K562 (cell line): ENCODE measurements around the gene COL16A1. TPM values are rescaled to one million over a fixed set of nuclear protein-coding genes. Genes with fewer than 3 reads are reported as not detected.

Experiments used
- ATAC-seq: fragments of 200-7000 bp; cut with Tn5 transposase; 3 replicates; pipeline ENCODE4 v1.9.1; 2020; ENCODE audit warnings: moderate library complexity
- BruUV-seq: library from RNA; stranded (reverse); fragments of 400-500 nt; replicated peaks from 2 replicates; lab custom pipeline; 2021; lab: Mats Ljungman, UMichigan
- CTCF ChIA-PET: fragments of 300-600 bp; formaldehyde crosslinking; extraction: SDS; loops from one replicate; lab custom pipeline; 2021; ENCODE audit warnings: low intra/inter-chr PET ratio; lab: Yijun Ruan, JAX
- POLR2A ChIA-PET: fragments of 300-600, 350-650 bp; sonication (Branson Sonifier 250); formaldehyde crosslinking; extraction: SDS; loops from one replicate; lab custom pipeline; 2021; ENCODE audit warnings: antibody characterized with exemption, inconsistent platforms; lab: Yijun Ruan, JAX
- DNase-seq, 4 experiments: peaks; one replicate each; pipeline versions ENCODE4 v3.0.0 to v3.0.0-alpha.2; 2011 to 2018; ENCODE audit warnings: low spot score in 3 of 4, mixed read lengths in 3 of 4; ENCODE audit errors: extremely low read depth in 1 of 4
- FAIRE-seq: peaks from 2 replicates; lab custom pipeline; 2011; peaks lifted over from hg19 to GRCh38; lab: Jason Lieb, UNC
- H2AFZ ChIP-seq: 2 replicates; pipeline ENCODE4 v1.6.0; 2011; ENCODE audit warnings: low read depth, low read length, control low read depth, inconsistent platforms
- H3K27ac ChIP-seq: fragments of 200-600 bp; 3 replicates; pipeline ENCODE4 v1.8.0; 2011; ENCODE audit warnings: low read depth, mild to moderate bottlenecking, control low read depth, inconsistent platforms, low read length, moderate library complexity, mixed read lengths; ENCODE audit errors: extremely low read depth
- H3K27me3 ChIP-seq, 2 experiments: fragments of 300-600 bp in 1 of 2; 2 replicates in 1 of 2; 3 replicates in 1 of 2; pipeline versions ENCODE4 v1.6.0 to v1.8.0; 2011; ENCODE audit warnings: inconsistent platforms in 2 of 2, low read length in 2 of 2, mild to moderate bottlenecking in 1 of 2, mixed read lengths in 1 of 2, moderate library complexity in 1 of 2; ENCODE audit not compliant: control insufficient read depth in 2 of 2, insufficient read depth in 2 of 2
- H3K36me3 ChIP-seq: fragments of 300-600 bp; 3 replicates; pipeline ENCODE4 v1.8.0; 2011; ENCODE audit warnings: mild to moderate bottlenecking, low read length, inconsistent platforms; ENCODE audit not compliant: control insufficient read depth, insufficient read depth
- H3K4me1 ChIP-seq, 2 experiments: fragments of 200-600 bp in 1 of 2; replicated peaks in 1 of 2; 2 replicates in 1 of 2; 3 replicates in 1 of 2; pipeline versions ENCODE4 v1.5.1 to v1.8.0; 2011; ENCODE audit warnings: inconsistent platforms in 2 of 2, low read length in 2 of 2, mild to moderate bottlenecking in 1 of 2, mixed read lengths in 1 of 2, moderate library complexity in 1 of 2; ENCODE audit not compliant: control insufficient read depth in 2 of 2, insufficient read depth in 2 of 2
- H3K4me2 ChIP-seq: 2 replicates; pipeline ENCODE4 v1.6.1; 2011; ENCODE audit warnings: low read length, control low read depth, inconsistent platforms, mixed read lengths; ENCODE audit not compliant: insufficient read depth
- H3K4me3 ChIP-seq: fragments of 200-600 bp; sonication (generic), shearing (Covaris generic); 2 replicates; pipeline ENCODE4 v1.5.1; 2016; ENCODE audit warnings: control low read depth, inconsistent platforms
- H3K79me2 ChIP-seq: fragments of 200-600 bp; 3 replicates; pipeline ENCODE4 v1.8.0; 2011; ENCODE audit warnings: low read length, inconsistent platforms; ENCODE audit not compliant: control insufficient read depth, insufficient read depth
- H3K9ac ChIP-seq, 2 experiments: 2 replicates each; pipeline versions ENCODE4 v1.6.0 to v1.6.1; 2011; ENCODE audit warnings: low read depth in 2 of 2, low read length in 2 of 2, control low read depth in 1 of 2, inconsistent platforms in 1 of 2, mild to moderate bottlenecking in 1 of 2, mixed read lengths in 1 of 2; ENCODE audit not compliant: insufficient read depth in 1 of 2
- H3K9me1 ChIP-seq: one replicate; pipeline ENCODE4 v1.6.0; 2011; ENCODE audit warnings: inconsistent platforms, mild to moderate bottlenecking, low read length, moderate library complexity; ENCODE audit not compliant: control insufficient read depth, insufficient read depth
- H3K9me3 ChIP-seq: replicated peaks from 2 replicates; pipeline ENCODE4 v1.5.1; 2011; ENCODE audit warnings: low read depth, low read length, inconsistent platforms; ENCODE audit not compliant: control insufficient read depth, insufficient read depth
- H4K20me1 ChIP-seq: replicated peaks from 2 replicates; pipeline ENCODE4 v1.6.1; 2011; ENCODE audit warnings: low read length, inconsistent platforms, mixed read lengths; ENCODE audit not compliant: control insufficient read depth, insufficient read depth
- BACH1 ChIP-seq: fragments of 200-800 bp; sonication (Bioruptor generic); IDR thresholded peaks from 2 replicates; pipeline ENCODE4 v1.6.1; 2016; ENCODE audit warnings: missing genetic modification characterization, missing compliant biosample characterization
- EGR1 ChIP-seq: fragments of 450-650 bp; conservative IDR thresholded peaks from 2 replicates; pipeline ENCODE4 v1.6.1; 2017; ENCODE audit warnings: mild to moderate bottlenecking
- GTF2F1 ChIP-seq: IDR thresholded peaks from 2 replicates; pipeline ENCODE4 v1.6.1; 2011; ENCODE audit warnings: low read depth, low read length, improper control_type of control experiment
- MTA1 ChIP-seq: fragments of 450-650 bp; IDR thresholded peaks from 2 replicates; pipeline ENCODE4 v1.6.1; 2017; ENCODE audit warnings: borderline replicate concordance
- OTX1 ChIP-seq: fragments of 450-650 bp; formaldehyde crosslinking; IDR thresholded peaks from 2 replicates; pipeline ENCODE4 v1.4.0; 2022; ENCODE audit warnings: mild to moderate bottlenecking
- PHF8 ChIP-seq: fragments of 200-600 bp; sonication (generic); IDR thresholded peaks from 2 replicates; pipeline ENCODE4 v1.6.1; 2012; ENCODE audit warnings: mixed run types, mild to moderate bottlenecking, inconsistent platforms, low read length, moderate library complexity, borderline replicate concordance
- RAD21 ChIP-seq, 2 experiments: fragments of 250-450 bp in 1 of 2; fragments of 450-650 bp in 1 of 2; sonication (Bioruptor Pico) in 1 of 2; formaldehyde crosslinking in 1 of 2; IDR thresholded peaks in 1 of 2; conservative IDR thresholded peaks in 1 of 2; 2 replicates each; pipeline versions ENCODE4 v1.4.0 to v1.8.0; 2020 to 2022; ENCODE audit warnings: mild to moderate bottlenecking in 2 of 2, moderate library complexity in 1 of 2
- SRSF1 ChIP-seq: fragments of 200-400 bp; formaldehyde crosslinking; IDR thresholded peaks from 2 replicates; pipeline ENCODE4 v1.6.1; 2017; ENCODE audit warnings: mild to moderate bottlenecking, low read depth, low read length, moderate library complexity
- TAF15 ChIP-seq: fragments of 200-400 bp; formaldehyde crosslinking; IDR thresholded peaks from 2 replicates; pipeline ENCODE4 v1.6.1; 2017; ENCODE audit warnings: mild to moderate bottlenecking, low read depth, low read length, moderate library complexity
- TAF9B ChIP-seq: fragments of 450-650 bp; IDR thresholded peaks from 2 replicates; pipeline ENCODE4 v1.6.1; 2018; ENCODE audit warnings: mild to moderate bottlenecking; ENCODE audit not compliant: partially characterized antibody
- ZKSCAN3 ChIP-seq: fragments of 250-450 bp; sonication (Bioruptor Pico); IDR thresholded peaks from 2 replicates; pipeline ENCODE4 v1.4.0; 2020
- ZNF589 ChIP-seq: fragments of 200-800 bp; sonication (Bioruptor generic); IDR thresholded peaks from 2 replicates; pipeline ENCODE4 v1.6.1; 2016; ENCODE audit warnings: low read depth, missing genetic modification characterization, missing compliant biosample characterization
- WGBS: fragments of 100-300 bp; shearing (Covaris generic); methylation state at CpG from one replicate; pipeline ENCODE4 v1.1.6; 2016; ENCODE audit warnings: low coverage, mixed read lengths; ENCODE audit not compliant: insufficient coverage; ENCODE audit errors: missing lambda C conversion rate; 5-methylcytosine and 5-hydroxymethylcytosine counted together
- in situ Hi-C: fragments of 300-500 bp; cut with MboI; formaldehyde crosslinking; loops from 4 replicates; pipeline ENCODE4 v1.15.0; 2018; ENCODE audit warnings: inconsistent platforms, mixed read lengths
- intact Hi-C: fragments of 100-400 bp; cut with micrococcal nuclease; formaldehyde crosslinking; loops from 2 replicates; pipeline ENCODE4 v1.14.2; 2022
- polyA plus RNA-seq, 8 experiments: library from polyadenylated mRNA; depleted of rRNA in 4 of 8; stranded (reverse) in 5 of 8; unstranded in 3 of 8; fragments of >200 nt; fragmentation: Nextera tagmentation in 2 of 8; fragmentation: Illumina TruSeq in 1 of 8; extraction: Ambion mirVana in 2 of 8; extraction: Trizol in 1 of 8; gene quantifications; 2 replicates each; pipeline versions ENCODE4 v1.2.1 to v1.2.3, GENCODE V29; 2011 to 2014; ENCODE audit warnings: inconsistent platforms in 1 of 8, missing spikeins in 1 of 8
- total RNA-seq, 7 experiments: library from RNA; depleted of rRNA in 6 of 7; stranded (reverse); fragments of >200 nt in 6 of 7; fragmentation: Illumina TruSeq in 2 of 7; extraction: Trizol in 2 of 7; gene quantifications; 2 replicates each; pipeline versions ENCODE4 v1.2.1 to v1.2.3, GENCODE V29; 2011 to 2021; ENCODE audit warnings: low replicate concordance in 1 of 7
- TF ChIP-seq, protein P1 (sequence below): fragments of 450-650 bp; IDR thresholded peaks from 2 replicates; pipeline ENCODE4 v1.6.1; 2016
- TF ChIP-seq, protein P2 (sequence below): fragments of 250-450 bp; sonication (Bioruptor Pico); IDR thresholded peaks from 2 replicates; pipeline ENCODE4 v1.4.0; 2020; ENCODE audit warnings: mild to moderate bottlenecking, moderate library complexity, borderline replicate concordance
- TF ChIP-seq, protein P3 (sequence below): fragments of 250-450 bp; sonication (Bioruptor Pico); IDR thresholded peaks from 2 replicates; pipeline ENCODE4 v1.5.0; 2022; ENCODE audit warnings: mild to moderate bottlenecking

Gene COL16A1
- total and polyA plus RNA-seq, 9 of the 15 experiments (the other 6 are each of a cell fraction or from before 2014, with no cell fraction given) = 0.11 to 0.60 (median 0.11) TPM; not detected in 6

DNA sequence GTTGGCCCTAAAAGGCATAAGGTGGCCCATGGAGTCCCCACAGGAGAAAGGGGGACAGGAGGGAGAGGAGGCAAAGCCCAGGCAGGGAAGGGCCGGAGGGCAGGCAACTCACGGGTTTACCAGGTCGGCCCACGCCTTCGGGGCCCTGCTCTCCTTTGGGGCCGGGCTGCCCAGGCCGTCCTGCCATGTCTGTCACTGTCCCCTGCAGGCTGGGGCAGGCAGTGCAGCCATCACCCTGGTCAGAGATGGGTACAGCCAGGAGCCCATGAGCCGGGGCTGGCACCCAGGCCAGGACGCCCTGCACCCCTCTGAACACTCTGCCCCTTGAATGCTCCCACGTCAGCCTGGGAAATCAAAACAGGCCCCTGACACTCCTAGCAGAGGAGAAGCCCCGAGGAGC lies 19.8 kb downstream of the COL16A1 start:
- H3K27ac ChIP-seq = no peak overlapping the region
- H3K36me3 ChIP-seq = no peaks in the 10 kb centered on the region
- no peak overlapping the region for H2AFZ ChIP-seq
- peaks cover 25% of the 10 kb centered on the region for H4K20me1 ChIP-seq
- in situ Hi-C loops = no loop called here
- intact Hi-C loops = no loop called here
- no peak overlapping the region for H3K4me3 ChIP-seq
- peak; percentile 90 for ATAC-seq
- H3K9ac ChIP-seq = 0 out of 4 replicates have a peak overlapping the region, but pooled peaks of 1 of the 2 experiments have one; percentile 32
- BruUV-seq = no TSS peak
- H3K9me1 ChIP-seq = no peaks in the 10 kb centered on the region
- no peaks in the 10 kb centered on the region for H3K9me3 ChIP-seq
- H3K27me3 ChIP-seq = peaks cover 67 to 91% of the 10 kb centered on the region in 2 experiments
- peak; percentile 36 to 67 (median 60) for DNase-seq
- H3K4me2 ChIP-seq = no peak overlapping the region
- 1% methylated on average over 11 of the region's 11 CpGs for WGBS
- CTCF ChIA-PET = no interaction called here
- POLR2A ChIA-PET = interaction anchor here (0.6 kb wide), 1 partner anchor 8 kb away, joined by 3 read pairs; no protein-coding TSS in a partner anchor
- FAIRE-seq = no peak
- peaks cover 0 to 9% of the 10 kb centered on the region in 2 experiments; a peak in 1 of 5 replicates for H3K4me1 ChIP-seq
- H3K79me2 ChIP-seq = no peaks in the 10 kb centered on the region
- TF ChIP-seq OTX1 = no peak
- no peak for TF ChIP-seq PHF8
- TF ChIP-seq TAF15 = no peak
- TF ChIP-seq ZNF589 = no peak
- TF ChIP-seq BACH1 (tag) = no peak
- 0 out of 2 replicates have a peak, but pooled peaks have one; percentile 16 for TF ChIP-seq EGR1
- TF ChIP-seq RAD21 (CRISPR knock-in tag; conservative IDR thresholded peaks at IDR 0.05 in 1 of 2, IDR thresholded peaks at IDR 0.05 in 1 of 2) = peak in 1 of 2 experiments; percentile 51; a peak in 2 of 4 replicates
- TF ChIP-seq, protein P1, sequence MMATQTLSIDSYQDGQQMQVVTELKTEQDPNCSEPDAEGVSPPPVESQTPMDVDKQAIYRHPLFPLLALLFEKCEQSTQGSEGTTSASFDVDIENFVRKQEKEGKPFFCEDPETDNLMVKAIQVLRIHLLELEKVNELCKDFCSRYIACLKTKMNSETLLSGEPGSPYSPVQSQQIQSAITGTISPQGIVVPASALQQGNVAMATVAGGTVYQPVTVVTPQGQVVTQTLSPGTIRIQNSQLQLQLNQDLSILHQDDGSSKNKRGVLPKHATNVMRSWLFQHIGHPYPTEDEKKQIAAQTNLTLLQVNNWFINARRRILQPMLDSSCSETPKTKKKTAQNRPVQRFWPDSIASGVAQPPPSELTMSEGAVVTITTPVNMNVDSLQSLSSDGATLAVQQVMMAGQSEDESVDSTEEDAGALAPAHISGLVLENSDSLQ = peak; percentile 32
- no peak for TF ChIP-seq ZKSCAN3 (CRISPR knock-in tag)
- TF ChIP-seq, protein P2, sequence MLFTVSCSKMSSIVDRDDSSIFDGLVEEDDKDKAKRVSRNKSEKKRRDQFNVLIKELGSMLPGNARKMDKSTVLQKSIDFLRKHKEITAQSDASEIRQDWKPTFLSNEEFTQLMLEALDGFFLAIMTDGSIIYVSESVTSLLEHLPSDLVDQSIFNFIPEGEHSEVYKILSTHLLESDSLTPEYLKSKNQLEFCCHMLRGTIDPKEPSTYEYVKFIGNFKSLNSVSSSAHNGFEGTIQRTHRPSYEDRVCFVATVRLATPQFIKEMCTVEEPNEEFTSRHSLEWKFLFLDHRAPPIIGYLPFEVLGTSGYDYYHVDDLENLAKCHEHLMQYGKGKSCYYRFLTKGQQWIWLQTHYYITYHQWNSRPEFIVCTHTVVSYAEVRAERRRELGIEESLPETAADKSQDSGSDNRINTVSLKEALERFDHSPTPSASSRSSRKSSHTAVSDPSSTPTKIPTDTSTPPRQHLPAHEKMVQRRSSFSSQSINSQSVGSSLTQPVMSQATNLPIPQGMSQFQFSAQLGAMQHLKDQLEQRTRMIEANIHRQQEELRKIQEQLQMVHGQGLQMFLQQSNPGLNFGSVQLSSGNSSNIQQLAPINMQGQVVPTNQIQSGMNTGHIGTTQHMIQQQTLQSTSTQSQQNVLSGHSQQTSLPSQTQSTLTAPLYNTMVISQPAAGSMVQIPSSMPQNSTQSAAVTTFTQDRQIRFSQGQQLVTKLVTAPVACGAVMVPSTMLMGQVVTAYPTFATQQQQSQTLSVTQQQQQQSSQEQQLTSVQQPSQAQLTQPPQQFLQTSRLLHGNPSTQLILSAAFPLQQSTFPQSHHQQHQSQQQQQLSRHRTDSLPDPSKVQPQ (CRISPR knock-in tag) = no peak
- TF ChIP-seq TAF9B = no peak
- TF ChIP-seq, protein P3, sequence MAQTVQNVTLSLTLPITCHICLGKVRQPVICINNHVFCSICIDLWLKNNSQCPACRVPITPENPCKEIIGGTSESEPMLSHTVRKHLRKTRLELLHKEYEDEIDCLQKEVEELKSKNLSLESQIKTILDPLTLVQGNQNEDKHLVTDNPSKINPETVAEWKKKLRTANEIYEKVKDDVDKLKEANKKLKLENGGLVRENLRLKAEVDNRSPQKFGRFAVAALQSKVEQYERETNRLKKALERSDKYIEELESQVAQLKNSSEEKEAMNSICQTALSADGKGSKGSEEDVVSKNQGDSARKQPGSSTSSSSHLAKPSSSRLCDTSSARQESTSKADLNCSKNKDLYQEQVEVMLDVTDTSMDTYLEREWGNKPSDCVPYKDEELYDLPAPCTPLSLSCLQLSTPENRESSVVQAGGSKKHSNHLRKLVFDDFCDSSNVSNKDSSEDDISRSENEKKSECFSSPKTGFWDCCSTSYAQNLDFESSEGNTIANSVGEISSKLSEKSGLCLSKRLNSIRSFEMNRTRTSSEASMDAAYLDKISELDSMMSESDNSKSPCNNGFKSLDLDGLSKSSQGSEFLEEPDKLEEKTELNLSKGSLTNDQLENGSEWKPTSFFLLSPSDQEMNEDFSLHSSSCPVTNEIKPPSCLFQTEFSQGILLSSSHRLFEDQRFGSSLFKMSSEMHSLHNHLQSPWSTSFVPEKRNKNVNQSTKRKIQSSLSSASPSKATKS (CRISPR knock-in tag) = no peak
- TF ChIP-seq GTF2F1 = no peak
- TF ChIP-seq SRSF1 = no peak
- TF ChIP-seq MTA1 = no peak
